Keratinocyte (primary cell): Measurements from ENCODE around the gene TEX48. TPM values are rescaled to one million over a fixed set of nuclear protein-coding genes. Genes with fewer than 3 reads are reported as not detected.

ENCODE experiments used
- DNase-seq: peaks from one replicate; pipeline ENCODE4 v3.0.0-alpha.2; 2011; ENCODE audit warnings: low read depth, missing footprints, low spot score
- FAIRE-seq: peaks from 2 replicates; lab custom pipeline; 2011; peaks lifted over from hg19 to GRCh38; lab: Jason Lieb, UNC
- H2AFZ ChIP-seq: 2 replicates; pipeline ENCODE4 v1.6.0; 2012; ENCODE audit warnings: low read length, control low read depth, inconsistent platforms; ENCODE audit not compliant: control insufficient read depth
- H3K27ac ChIP-seq: 2 replicates; pipeline ENCODE4 v1.5.1; 2011; ENCODE audit warnings: low read length; ENCODE audit not compliant: control insufficient read depth, insufficient read depth
- H3K27me3 ChIP-seq: 3 replicates; pipeline ENCODE4 v1.6.0; 2011; ENCODE audit warnings: low read length; ENCODE audit not compliant: control insufficient read depth, insufficient read depth; ENCODE audit errors: extremely low read depth
- H3K36me3 ChIP-seq, 2 experiments: 2 replicates in 1 of 2; 3 replicates in 1 of 2; pipeline ENCODE4 v1.5.1; 2011; ENCODE audit warnings: low read length in 2 of 2, mild to moderate bottlenecking in 1 of 2; ENCODE audit not compliant: control insufficient read depth in 2 of 2, insufficient read depth in 2 of 2; ENCODE audit errors: extremely low read depth in 1 of 2
- H3K4me1 ChIP-seq: 3 replicates; pipeline ENCODE4 v1.5.1; 2011; ENCODE audit warnings: low read length; ENCODE audit not compliant: control insufficient read depth, insufficient read depth; ENCODE audit errors: extremely low read depth
- H3K4me2 ChIP-seq: 3 replicates; pipeline ENCODE4 v1.6.0; 2011; ENCODE audit warnings: low read depth, low read length; ENCODE audit not compliant: control insufficient read depth, insufficient read depth; ENCODE audit errors: extremely low read depth
- H3K4me3 ChIP-seq, 3 experiments: fragments of 200-600 bp in 1 of 3; sonication (generic) in 1 of 3; 2 replicates in 2 of 3; 3 replicates in 1 of 3; pipeline ENCODE4 v1.5.1; 2011 to 2016; ENCODE audit warnings: low read length in 3 of 3, mild to moderate bottlenecking in 3 of 3, control low read depth in 2 of 3, inconsistent platforms in 1 of 3, low read depth in 1 of 3, mixed read lengths in 1 of 3, mixed run types in 1 of 3, moderate library complexity in 1 of 3; ENCODE audit not compliant: control insufficient read depth in 2 of 3, insufficient read depth in 2 of 3; ENCODE audit errors: extremely low read depth in 1 of 3
- H3K79me2 ChIP-seq: 2 replicates; pipeline ENCODE4 v1.6.0; 2012; ENCODE audit warnings: low read length; ENCODE audit not compliant: control insufficient read depth, insufficient read depth
- H3K9ac ChIP-seq: 3 replicates; pipeline ENCODE4 v1.6.0; 2011; ENCODE audit warnings: low read length; ENCODE audit not compliant: control insufficient read depth, insufficient read depth; ENCODE audit errors: extremely low read depth
- H3K9me1 ChIP-seq: 3 replicates; pipeline ENCODE4 v1.6.0; 2011; ENCODE audit warnings: low read length; ENCODE audit not compliant: control insufficient read depth, insufficient read depth; ENCODE audit errors: extremely low read depth
- H3K9me3 ChIP-seq: 2 replicates; pipeline ENCODE4 v1.5.1; 2012; ENCODE audit warnings: low read depth, low read length; ENCODE audit not compliant: control insufficient read depth
- H4K20me1 ChIP-seq: 3 replicates; pipeline ENCODE4 v1.6.0; 2011; ENCODE audit warnings: low read length; ENCODE audit not compliant: control insufficient read depth, insufficient read depth; ENCODE audit errors: extremely low read depth
- CTCF ChIP-seq, 3 experiments: IDR thresholded peaks in 1 of 3; conservative IDR thresholded peaks in 1 of 3; optimal IDR thresholded peaks in 1 of 3; 2 replicates in 2 of 3; 3 replicates in 1 of 3; pipeline versions ENCODE3 to v1.5.1; 2011; ENCODE audit warnings: low read length in 3 of 3, mild to moderate bottlenecking in 3 of 3, moderate library complexity in 2 of 3, control low read depth in 1 of 3, inconsistent platforms in 1 of 3; ENCODE audit not compliant: insufficient read depth in 2 of 3; ENCODE audit errors: extremely low read depth in 1 of 3
- EZH2 ChIP-seq: IDR thresholded peaks from one replicate; pipeline ENCODE4 v1.6.1; 2012; ENCODE audit warnings: inconsistent platforms, mild to moderate bottlenecking, low read length, moderate library complexity
- dilution Hi-C: fragments of 300-500 bp; cut with MboI; formaldehyde crosslinking; loops from one replicate; pipeline ENCODE4 v1.7.0; 2020; ENCODE audit warnings: low sequenced_read_pairs; ENCODE audit not compliant: extremely low pct_ligation_motif_present
- polyA plus RNA-seq, 5 experiments: library from polyadenylated mRNA; depleted of rRNA in 3 of 5; stranded (reverse) in 3 of 5; stranded (forward) in 1 of 5; unstranded in 1 of 5; fragments of >200 nt; gene quantifications; 1 replicate in 1 of 5; 2 replicates in 3 of 5; 3 replicates in 1 of 5; pipeline versions ENCODE4 v1.2.1 to v1.2.3, GENCODE V29; 2011 to 2012; ENCODE audit warnings: missing spikeins in 2 of 5, low read depth in 1 of 5, low replicate concordance in 1 of 5

TEX48 gene
- polyA plus RNA-seq, 1 donor (not counting 4 experiments of a cell fraction or from before 2014, with no cell fraction given) = not detected

- no peak for DNase-seq
Observed at GRCh38 chr9:114616684-114617520, 65.1 kb downstream of the TEX48 start.

More at GRCh38 chr9:114616684-114617520, 65.1 kb downstream of the TEX48 start:
- no peaks in the 10 kb centered on the region for H4K20me1 ChIP-seq
- dilution Hi-C loops = no loop called here
- TF ChIP-seq EZH2 (no peak), CTCF (optimal IDR thresholded peaks at IDR 0.05 in 1 of 3, IDR thresholded peaks at IDR 0.05 in 1 of 3, conservative IDR thresholded peaks at IDR 0.05 in 1 of 3; ENCODE audit: extremely low read depth in 1 of 3, insufficient read depth in 2 of 3, low read length in 3 of 3) (no peak)
- no peaks in the 10 kb centered on the region for H3K9me1 ChIP-seq
- no peak overlapping the region for H2AFZ ChIP-seq
- H3K27ac ChIP-seq = no peak overlapping the region
- peaks cover 27% of the 10 kb centered on the region for H3K4me1 ChIP-seq
- FAIRE-seq = no peak
- H3K79me2 ChIP-seq = no peaks in the 10 kb centered on the region
- no peak overlapping the region for H3K4me3 ChIP-seq
- H3K4me2 ChIP-seq = no peak overlapping the region
- H3K9ac ChIP-seq = no peak overlapping the region
- no peaks in the 10 kb centered on the region for H3K9me3 ChIP-seq
- H3K27me3 ChIP-seq = no peaks in the 10 kb centered on the region
- no peaks in the 10 kb centered on the region for H3K36me3 ChIP-seq

Other genes starting within 250 kb of the TEX48 start
- gene WHRN, start 176.7 kb downstream of the TEX48 start, polyA plus RNA-seq = 1.2 to 2.2 TPM (median 1.5 TPM) in 3 replicates
- gene ATP6V1G1, start 94.4 kb downstream of the TEX48 start, polyA plus RNA-seq = 159 to 214 TPM (median 211 TPM) in 3 replicates
- gene TMEM268, start 70.9 kb downstream of the TEX48 start, polyA plus RNA-seq = 7.0 to 7.6 TPM (median 7.6 TPM) in 3 replicates
- not detected in 3 replicates for gene TEX53, start 24.4 kb downstream of the TEX48 start, polyA plus RNA-seq
- gene TNFSF15, start 123.8 kb upstream of the TEX48 start, polyA plus RNA-seq = 0.84 to 1.1 TPM (median 0.89 TPM) in 3 replicates
- not detected in 3 replicates for gene TNFSF8, start 248.4 kb upstream of the TEX48 start, polyA plus RNA-seq